K562 (cell line): ENCODE results near the gene CDC23. TPM values are rescaled to one million over a fixed set of nuclear protein-coding genes. Genes with fewer than 3 reads are reported as not detected.

Experiments used
- ATAC-seq: fragments of 200-7000 bp; cut with Tn5 transposase; 3 replicates; pipeline ENCODE4 v1.9.1; 2020; ENCODE audit warnings: moderate library complexity
- BruUV-seq: library from RNA; stranded (reverse); fragments of 400-500 nt; replicated peaks from 2 replicates; lab custom pipeline; 2021; lab: Mats Ljungman, UMichigan
- CTCF ChIA-PET: fragments of 300-600 bp; formaldehyde crosslinking; extraction: SDS; loops from one replicate; lab custom pipeline; 2021; ENCODE audit warnings: low intra/inter-chr PET ratio; lab: Yijun Ruan, JAX
- POLR2A ChIA-PET: fragments of 300-600, 350-650 bp; sonication (Branson Sonifier 250); formaldehyde crosslinking; extraction: SDS; loops from one replicate; lab custom pipeline; 2021; ENCODE audit warnings: antibody characterized with exemption, inconsistent platforms; lab: Yijun Ruan, JAX
- DNase-seq, 4 experiments: peaks; one replicate each; pipeline versions ENCODE4 v3.0.0 to v3.0.0-alpha.2; 2011 to 2018; ENCODE audit warnings: low spot score in 3 of 4, mixed read lengths in 3 of 4; ENCODE audit errors: extremely low read depth in 1 of 4
- FAIRE-seq: peaks from 2 replicates; lab custom pipeline; 2011; peaks lifted over from hg19 to GRCh38; lab: Jason Lieb, UNC
- H2AFZ ChIP-seq: 2 replicates; pipeline ENCODE4 v1.6.0; 2011; ENCODE audit warnings: low read depth, low read length, control low read depth, inconsistent platforms
- H3K27ac ChIP-seq: fragments of 200-600 bp; 3 replicates; pipeline ENCODE4 v1.8.0; 2011; ENCODE audit warnings: low read depth, mild to moderate bottlenecking, control low read depth, inconsistent platforms, low read length, moderate library complexity, mixed read lengths; ENCODE audit errors: extremely low read depth
- H3K27me3 ChIP-seq, 2 experiments: fragments of 300-600 bp in 1 of 2; 2 replicates in 1 of 2; 3 replicates in 1 of 2; pipeline versions ENCODE4 v1.6.0 to v1.8.0; 2011; ENCODE audit warnings: inconsistent platforms in 2 of 2, low read length in 2 of 2, mild to moderate bottlenecking in 1 of 2, mixed read lengths in 1 of 2, moderate library complexity in 1 of 2; ENCODE audit not compliant: control insufficient read depth in 2 of 2, insufficient read depth in 2 of 2
- H3K36me3 ChIP-seq: fragments of 300-600 bp; 3 replicates; pipeline ENCODE4 v1.8.0; 2011; ENCODE audit warnings: mild to moderate bottlenecking, low read length, inconsistent platforms; ENCODE audit not compliant: control insufficient read depth, insufficient read depth
- H3K4me1 ChIP-seq, 2 experiments: fragments of 200-600 bp in 1 of 2; replicated peaks in 1 of 2; 2 replicates in 1 of 2; 3 replicates in 1 of 2; pipeline versions ENCODE4 v1.5.1 to v1.8.0; 2011; ENCODE audit warnings: inconsistent platforms in 2 of 2, low read length in 2 of 2, mild to moderate bottlenecking in 1 of 2, mixed read lengths in 1 of 2, moderate library complexity in 1 of 2; ENCODE audit not compliant: control insufficient read depth in 2 of 2, insufficient read depth in 2 of 2
- H3K4me2 ChIP-seq: 2 replicates; pipeline ENCODE4 v1.6.1; 2011; ENCODE audit warnings: low read length, control low read depth, inconsistent platforms, mixed read lengths; ENCODE audit not compliant: insufficient read depth
- H3K4me3 ChIP-seq: fragments of 200-600 bp; sonication (generic), shearing (Covaris generic); 2 replicates; pipeline ENCODE4 v1.5.1; 2016; ENCODE audit warnings: control low read depth, inconsistent platforms
- H3K79me2 ChIP-seq: fragments of 200-600 bp; 3 replicates; pipeline ENCODE4 v1.8.0; 2011; ENCODE audit warnings: low read length, inconsistent platforms; ENCODE audit not compliant: control insufficient read depth, insufficient read depth
- H3K9ac ChIP-seq, 2 experiments: 2 replicates each; pipeline versions ENCODE4 v1.6.0 to v1.6.1; 2011; ENCODE audit warnings: low read depth in 2 of 2, low read length in 2 of 2, control low read depth in 1 of 2, inconsistent platforms in 1 of 2, mild to moderate bottlenecking in 1 of 2, mixed read lengths in 1 of 2; ENCODE audit not compliant: insufficient read depth in 1 of 2
- H3K9me1 ChIP-seq: one replicate; pipeline ENCODE4 v1.6.0; 2011; ENCODE audit warnings: inconsistent platforms, mild to moderate bottlenecking, low read length, moderate library complexity; ENCODE audit not compliant: control insufficient read depth, insufficient read depth
- H3K9me3 ChIP-seq: replicated peaks from 2 replicates; pipeline ENCODE4 v1.5.1; 2011; ENCODE audit warnings: low read depth, low read length, inconsistent platforms; ENCODE audit not compliant: control insufficient read depth, insufficient read depth
- H4K20me1 ChIP-seq: replicated peaks from 2 replicates; pipeline ENCODE4 v1.6.1; 2011; ENCODE audit warnings: low read length, inconsistent platforms, mixed read lengths; ENCODE audit not compliant: control insufficient read depth, insufficient read depth
- MAFK ChIP-seq: IDR thresholded peaks from 2 replicates; pipeline ENCODE4 v1.6.1; 2011; ENCODE audit warnings: low read length, improper control_type of control experiment
- MLLT1 ChIP-seq, 2 experiments: fragments of 450-650 bp; IDR thresholded peaks; 2 replicates each; pipeline ENCODE4 v1.6.1; 2016
- SUPT5H ChIP-seq: fragments of 450-650 bp; IDR thresholded peaks from 2 replicates; pipeline ENCODE4 v1.6.1; 2016
- TOE1 ChIP-seq, 2 experiments: fragments of 450-650 bp in 1 of 2; sonication (generic) in 1 of 2; formaldehyde crosslinking in 1 of 2; IDR thresholded peaks; 2 replicates each; pipeline versions ENCODE4 v1.7.1 to v1.8.0; 2016 to 2022; ENCODE audit warnings: borderline replicate concordance in 2 of 2, mild to moderate bottlenecking in 2 of 2, antibody characterized with exemption in 1 of 2, inconsistent platforms in 1 of 2, low read depth in 1 of 2, missing genetic modification reagents in 1 of 2, moderate library complexity in 1 of 2
- UBTF ChIP-seq, 2 experiments: IDR thresholded peaks; 2 replicates each; pipeline ENCODE4 v1.6.1; 2012; ENCODE audit warnings: improper control_type of control experiment in 2 of 2, low read depth in 2 of 2, low read length in 2 of 2, borderline replicate concordance in 1 of 2
- ZBTB34 ChIP-seq: fragments of 250-450 bp; sonication (Bioruptor Pico); IDR thresholded peaks from 2 replicates; pipeline ENCODE4 v1.8.0; 2021; ENCODE audit warnings: mild to moderate bottlenecking, moderate library complexity
- in situ Hi-C: fragments of 300-500 bp; cut with MboI; formaldehyde crosslinking; loops from 4 replicates; pipeline ENCODE4 v1.15.0; 2018; ENCODE audit warnings: inconsistent platforms, mixed read lengths
- intact Hi-C: fragments of 100-400 bp; cut with micrococcal nuclease; formaldehyde crosslinking; loops from 2 replicates; pipeline ENCODE4 v1.14.2; 2022
- polyA plus RNA-seq, 8 experiments: library from polyadenylated mRNA; depleted of rRNA in 4 of 8; stranded (reverse) in 5 of 8; unstranded in 3 of 8; fragments of >200 nt; fragmentation: Nextera tagmentation in 2 of 8; fragmentation: Illumina TruSeq in 1 of 8; extraction: Ambion mirVana in 2 of 8; extraction: Trizol in 1 of 8; gene quantifications; 2 replicates each; pipeline versions ENCODE4 v1.2.1 to v1.2.3, GENCODE V29; 2011 to 2014; ENCODE audit warnings: inconsistent platforms in 1 of 8, missing spikeins in 1 of 8
- total RNA-seq, 7 experiments: library from RNA; depleted of rRNA in 6 of 7; stranded (reverse); fragments of >200 nt in 6 of 7; fragmentation: Illumina TruSeq in 2 of 7; extraction: Trizol in 2 of 7; gene quantifications; 2 replicates each; pipeline versions ENCODE4 v1.2.1 to v1.2.3, GENCODE V29; 2011 to 2021; ENCODE audit warnings: low replicate concordance in 1 of 7

The CDC23 gene
- total and polyA plus RNA-seq, 9 of the 15 experiments (the other 6 are each of a cell fraction or from before 2014, with no cell fraction given) = 34.5 to 157 (median 65.5) TPM

- TF ChIP-seq SUPT5H (no peak), ZBTB34 (CRISPR knock-in tag) (no peak), UBTF (IDR thresholded peaks at IDR 0.05; ENCODE audit: borderline replicate concordance in 1 of 2, low read depth in 2 of 2, low read length in 2 of 2) (no peak), MAFK (0 out of 2 replicates have a peak, but pooled peaks have one; percentile 10), MLLT1 (IDR thresholded peaks at IDR 0.05) (no peak), TOE1 (IDR thresholded peaks at IDR 0.05; ENCODE audit: borderline replicate concordance) (no peak), TOE1 (CRISPR knock-in tag; IDR thresholded peaks at IDR 0.05; ENCODE audit: borderline replicate concordance, low read depth) (no peak)
- Histone ChIP-seq H3K79me2 (peaks cover 6% of the 10 kb centered on the region; the same call in 2 of the 3 replicates), H3K4me3 (no peak overlapping the region), H3K4me1 (no peaks in the 10 kb centered on the region), H3K9ac (no peak overlapping the region), H3K36me3 (peaks cover 95% of the 10 kb centered on the region), H3K4me2 (no peak overlapping the region), H3K9me1 (no peaks in the 10 kb centered on the region), H3K9me3 (no peaks in the 10 kb centered on the region), H4K20me1 (no peaks in the 10 kb centered on the region), H3K27ac (no peak overlapping the region), H3K27me3 (no peaks in the 10 kb centered on the region), H2AFZ (no peak overlapping the region)
- CTCF ChIA-PET = no interaction called here
- FAIRE-seq = no peak
- intact Hi-C loops = no loop called here
- no peak for ATAC-seq
- no TSS peak for BruUV-seq
- POLR2A ChIA-PET = interaction anchor here (0.8 to 2.7 kb wide), 2 partner anchors 9 to 12 kb away, joined by 3 to 8 read pairs; partner anchors contain the start of genes BRD8 and KIF20A
- no peak for DNase-seq
- in situ Hi-C loops = no loop called here
Measured at GRCh38 chr5:138170299-138170698, 42.8 kb downstream of the CDC23 start.
